Urinary bladder (tissue), 4 donors: ENCODE results near the gene DENND4B. TPM values are rescaled to one million over a fixed set of nuclear protein-coding genes. Genes with fewer than 3 reads are reported as not detected.

ENCODE experiments used
- DNase-seq: peaks from one replicate; pipeline ENCODE4 v3.0.0-alpha.2; 2015; ENCODE audit errors: extremely low spot score
- H3K27ac ChIP-seq: one replicate; pipeline ENCODE4 v1.5.1; 2013; ENCODE audit warnings: low read depth, mild to moderate bottlenecking, moderate library complexity
- H3K36me3 ChIP-seq: one replicate; pipeline ENCODE4 v1.6.1; 2013; ENCODE audit warnings: mild to moderate bottlenecking, moderate library complexity; ENCODE audit not compliant: insufficient read depth
- H3K4me1 ChIP-seq: one replicate; pipeline ENCODE4 v1.6.1; 2013; ENCODE audit warnings: mild to moderate bottlenecking, moderate library complexity; ENCODE audit not compliant: insufficient read depth
- H3K4me3 ChIP-seq: one replicate; pipeline ENCODE4 v1.5.1; 2013; ENCODE audit warnings: low read depth, low read length
- WGBS: extraction: QIAGEN DNeasy Blood & Tissue Kit; methylation state at CpG from one replicate; pipeline ENCODE4 v1.1.7; 2013; 5-methylcytosine and 5-hydroxymethylcytosine counted together
- polyA plus RNA-seq: library from polyadenylated mRNA; stranded (reverse); fragments of 200-250 nt; gene quantifications from one replicate; pipeline ENCODE4 v1.2.3, GENCODE V29; 2013
- total RNA-seq: library from RNA; depleted of rRNA; stranded (reverse); fragments of >200 nt; gene quantifications from one replicate; pipeline ENCODE4 v1.2.3, GENCODE V29; 2014
- donor health status: healthy with polysubstance abuse.
- donor health status: healthy.

The DENND4B gene
- total and polyA plus RNA-seq, 2 donors: 18.3 to 25.1 TPM

DNA sequence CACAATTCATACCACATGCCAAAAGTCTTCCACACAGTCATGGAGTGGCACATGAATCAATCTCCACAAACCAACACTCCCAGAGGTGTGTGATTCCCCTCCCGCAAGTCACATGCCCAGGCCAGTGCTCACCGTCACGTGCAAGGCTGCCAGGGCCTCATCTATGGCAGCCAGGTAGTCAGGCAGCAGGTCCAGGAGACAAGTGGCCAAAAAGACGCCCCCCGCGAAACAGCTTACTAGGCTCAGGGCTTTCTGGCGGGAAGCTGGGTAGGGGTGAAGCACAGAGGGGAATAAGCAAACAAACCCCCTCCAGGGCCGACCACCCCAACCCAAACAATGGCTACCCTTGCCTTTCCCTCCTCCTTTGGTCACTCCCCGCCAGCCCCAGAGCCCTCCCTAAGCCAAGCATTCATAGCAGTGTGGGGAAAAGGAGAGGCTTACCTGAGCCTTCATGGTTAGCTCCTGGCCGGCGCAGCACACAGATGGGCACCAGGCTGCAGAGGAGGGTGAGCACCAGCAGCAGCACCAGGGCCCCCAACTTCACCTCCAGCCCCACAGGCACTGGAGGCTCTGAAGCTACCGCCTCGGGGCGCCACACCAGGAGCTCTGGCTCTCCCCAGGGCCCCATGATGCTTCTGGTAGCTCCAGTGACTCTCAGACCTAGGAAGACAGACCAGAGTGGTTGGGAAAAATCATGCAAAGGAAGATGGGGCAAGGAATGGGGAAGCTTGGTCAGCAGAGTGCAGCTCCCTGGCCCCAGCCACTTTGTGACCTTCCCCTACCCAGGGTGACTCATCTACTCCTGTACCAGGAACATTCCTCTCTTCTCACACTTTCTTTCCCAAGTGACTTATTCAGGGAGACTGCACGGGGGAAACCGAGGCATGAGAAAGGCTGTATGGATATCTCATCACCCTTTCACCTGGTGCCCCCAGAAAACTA, 15.8 kb upstream of the DENND4B start:
- Histone ChIP-seq H3K27ac (peak overlapping the region; percentile 90), H3K36me3 (no peaks in the 10 kb centered on the region), H3K4me1 (no peaks in the 10 kb centered on the region), H3K4me3 (peak overlapping the region; percentile 64)
- DNase-seq: no peak
- 35% methylated on average over 16 of the region's 16 CpGs for WGBS

DNA sequence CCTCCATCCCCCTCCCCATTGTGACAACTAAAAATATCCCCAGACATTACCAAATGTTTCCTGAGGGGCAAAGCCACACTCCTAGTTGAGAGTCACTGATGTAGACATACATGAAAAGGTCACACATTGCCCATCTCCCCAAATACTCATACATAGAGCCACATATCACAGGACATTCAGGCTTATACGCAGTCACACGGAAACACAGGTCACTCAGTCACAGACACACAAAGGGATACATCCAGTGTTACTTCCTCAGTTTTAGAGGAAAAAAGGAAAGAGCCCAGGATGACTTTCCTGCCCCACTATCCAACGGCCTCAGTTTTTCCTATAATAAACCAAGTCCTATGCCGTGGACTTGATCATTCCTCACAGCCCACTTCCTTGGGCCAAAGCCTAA, 14.9 kb upstream of the DENND4B start:
- WGBS: 70% methylated on average over 4 of the region's 4 CpGs

DNA sequence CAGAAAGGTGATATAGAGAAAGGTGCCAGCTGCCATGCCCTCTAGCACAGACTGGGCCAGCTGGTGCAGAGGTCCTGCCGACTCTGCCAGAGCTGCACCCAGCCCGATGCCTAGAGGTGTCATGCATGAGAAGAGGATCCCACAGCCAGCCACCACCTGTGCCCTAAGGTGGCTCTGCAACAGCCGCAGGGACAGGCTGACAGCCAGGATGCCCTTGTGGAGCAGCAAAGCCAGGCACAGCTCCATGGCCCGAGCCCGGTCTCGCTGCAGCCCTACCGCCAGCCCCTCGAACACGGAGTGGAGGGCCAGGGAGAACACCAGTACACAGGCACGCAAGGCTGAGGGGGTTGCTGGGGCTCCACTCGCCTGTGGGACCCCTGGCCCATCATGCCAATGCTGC, 13.7 kb upstream of the DENND4B start:
- DNase-seq: no peak
- no peak overlapping the region for H3K27ac ChIP-seq
- WGBS: 95% methylated on average over 11 of the region's 11 CpGs
- H3K36me3 ChIP-seq: no peaks in the 10 kb centered on the region
- peaks cover 5% of the 10 kb centered on the region for H3K4me1 ChIP-seq
- H3K4me3 ChIP-seq: no peak overlapping the region

More for the DNA sequence above, 14.9 kb upstream of the DENND4B start:
- Histone ChIP-seq H3K36me3 (no peaks in the 10 kb centered on the region), H3K27ac (no peak overlapping the region), H3K4me1 (peaks cover 3% of the 10 kb centered on the region), H3K4me3 (no peak overlapping the region)
- DNase-seq: no peak

DNA sequence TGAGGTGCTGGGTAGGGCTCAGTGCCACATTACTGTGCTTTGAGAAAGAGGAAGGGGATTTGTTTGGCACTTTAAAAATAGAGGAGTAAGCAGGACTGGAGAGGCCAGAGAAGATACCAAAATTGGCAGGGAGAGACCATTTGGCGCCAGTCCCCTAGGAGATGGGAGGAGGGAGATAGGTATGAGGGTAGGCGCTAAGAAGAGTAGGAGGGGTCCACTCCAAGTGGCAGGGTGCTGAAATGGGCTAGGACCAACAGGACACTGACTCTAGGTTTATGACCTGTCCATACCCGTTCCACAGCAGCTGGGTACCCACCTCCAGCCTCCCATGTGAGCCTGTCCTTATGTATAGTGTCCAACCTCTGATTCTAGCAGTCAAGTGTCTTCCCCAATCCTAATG, 12.9 kb upstream of the DENND4B start:
- Histone ChIP-seq H3K36me3 (no peaks in the 10 kb centered on the region), H3K27ac (no peak overlapping the region), H3K4me1 (peaks cover 5% of the 10 kb centered on the region), H3K4me3 (no peak overlapping the region)
- no peak for DNase-seq
- WGBS: 53% methylated on average over 3 of the region's 3 CpGs

DNA sequence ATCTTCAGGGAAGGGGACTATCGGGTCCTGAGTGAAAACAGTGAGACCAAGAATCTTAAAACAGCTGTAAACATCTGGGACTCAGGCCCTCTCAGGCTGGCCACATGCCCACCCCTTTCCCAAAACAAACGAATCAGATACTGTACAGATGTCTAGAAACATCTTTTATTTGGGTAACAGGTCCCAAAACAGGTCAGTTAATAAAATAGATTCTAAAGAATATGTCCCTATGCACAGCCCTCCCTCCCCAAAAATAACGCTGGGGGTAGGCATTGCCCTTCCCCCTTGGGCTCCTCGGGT, 12.4 kb upstream of the DENND4B start:
- Histone ChIP-seq H3K4me3 (no peak overlapping the region), H3K36me3 (no peaks in the 10 kb centered on the region), H3K27ac (no peak overlapping the region), H3K4me1 (peaks cover 5% of the 10 kb centered on the region)
- 10% methylated on average over 4 of the region's 4 CpGs for WGBS
- no peak for DNase-seq

DNA sequence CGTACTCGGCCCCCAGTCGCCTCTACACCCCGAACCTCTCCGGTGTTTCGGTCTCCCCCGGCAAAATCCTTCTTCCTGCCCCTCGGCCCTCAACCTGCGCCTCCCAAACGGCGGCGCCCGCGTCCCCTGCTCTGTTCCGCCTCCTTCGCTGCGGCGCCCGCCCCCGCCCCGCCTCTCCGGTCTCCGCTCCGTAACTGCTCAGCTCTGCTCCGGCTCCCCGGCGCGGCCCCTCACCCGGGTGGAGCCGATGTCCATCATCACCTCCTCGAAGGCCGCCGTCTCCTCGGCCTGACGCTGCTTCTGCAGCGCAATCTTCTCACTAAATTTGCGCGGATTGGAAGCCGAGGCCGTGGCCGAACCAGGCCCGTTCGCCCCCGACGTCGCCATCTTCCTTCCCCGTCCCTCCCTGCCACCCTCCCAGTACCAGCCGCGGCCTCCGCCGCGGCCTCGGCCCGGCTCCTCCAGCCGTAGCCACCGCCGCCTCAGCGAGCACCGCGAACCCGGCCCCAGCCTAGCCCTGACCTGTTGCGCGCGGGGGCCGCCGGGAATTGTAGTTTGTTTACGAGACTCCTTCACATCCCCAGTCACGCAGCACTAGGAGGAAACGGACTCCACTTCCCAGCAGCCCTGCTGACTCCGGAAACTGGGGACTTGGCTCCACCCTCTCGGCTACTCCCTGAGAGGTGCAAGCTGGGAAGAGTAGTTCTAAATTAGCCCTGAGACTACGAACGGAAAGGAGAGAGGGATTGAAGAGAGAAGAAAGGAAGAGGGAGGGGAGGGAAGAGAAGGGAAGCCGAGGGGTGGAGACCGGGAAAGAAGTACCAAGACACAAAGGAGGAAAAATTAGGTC, 11.8 kb upstream of the DENND4B start, which contains the start of gene CRTC2:
Gene CRTC2 (minus strand): TSS at position 502 of the 850 bp plus-strand sequence. CDS start 115 bp downstream, at position 387.
- peak within 1 kb of the TSS; percentile 75 for H3K4me3 ChIP-seq
- WGBS: under 1% methylated on average over 75 of the region's 75 CpGs
- H3K27ac ChIP-seq: peak within 1 kb of the TSS; percentile 87
- peaks cover 5% of the 10 kb centered on the region for H3K4me1 ChIP-seq
- peak; percentile 98 for DNase-seq
- no peaks in the 10 kb centered on the region for H3K36me3 ChIP-seq

DNA sequence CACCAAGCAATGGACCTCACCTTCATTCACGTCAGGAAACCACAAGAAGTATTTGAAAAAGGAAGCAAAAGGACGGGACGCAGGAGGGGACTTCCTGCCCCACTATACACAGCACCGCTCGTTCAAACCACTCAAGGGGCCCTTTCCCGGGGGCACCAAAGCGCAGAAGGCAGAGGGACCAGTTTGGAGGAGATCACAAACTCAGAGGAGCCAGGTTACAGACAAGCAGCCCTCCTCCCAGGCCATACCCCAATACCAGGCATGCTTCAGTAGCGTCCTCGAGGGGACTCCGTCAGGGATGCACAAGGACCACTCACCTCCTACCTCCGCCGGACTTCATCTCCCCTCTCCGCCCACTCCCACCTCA, 11.2 kb upstream of the DENND4B start:
- peaks cover 5% of the 10 kb centered on the region for H3K4me1 ChIP-seq
- no peaks in the 10 kb centered on the region for H3K36me3 ChIP-seq
- peak overlapping the region; percentile 75 for H3K4me3 ChIP-seq
- DNase-seq: no peak
- 0% methylated on average over 13 of the region's 13 CpGs for WGBS
- peak overlapping the region; percentile 87 for H3K27ac ChIP-seq

DNA sequence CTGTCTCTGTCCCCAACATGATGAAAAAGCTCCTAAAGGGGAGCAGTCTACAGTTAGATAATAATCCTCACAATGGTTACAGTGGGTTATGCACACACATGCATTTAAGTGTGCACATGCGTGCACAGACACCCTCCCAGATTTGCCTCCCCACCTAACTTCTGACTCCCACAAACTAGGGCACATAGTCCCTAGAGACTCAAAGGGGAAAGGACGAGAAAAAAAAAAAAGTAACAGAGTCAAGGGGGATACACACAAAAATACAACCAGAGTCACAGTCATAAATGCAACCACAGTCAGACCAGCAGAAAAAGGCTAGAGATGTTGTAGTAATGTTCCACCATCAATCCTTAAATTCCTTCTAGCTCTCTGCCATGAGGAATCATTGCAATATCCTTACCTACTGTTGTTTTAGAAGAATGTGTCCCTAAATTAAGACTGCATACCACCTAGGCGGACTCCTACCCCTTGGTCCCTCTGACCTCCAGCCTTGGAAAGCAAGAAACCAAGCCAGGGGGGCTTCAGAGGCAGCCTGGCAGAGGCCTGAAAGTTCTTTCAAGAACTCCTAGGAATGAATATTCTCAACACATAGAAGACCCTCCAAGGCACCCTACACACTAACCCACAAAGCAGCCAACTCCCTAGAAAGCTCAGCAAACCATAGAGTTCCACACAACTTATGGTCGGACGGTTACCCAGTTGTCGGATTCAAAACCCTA, 10.6 kb upstream of the DENND4B start:
- no peak overlapping the region for H3K27ac ChIP-seq
- peak overlapping the region; percentile 75 for H3K4me3 ChIP-seq
- WGBS: 30% methylated on average over 6 of the region's 6 CpGs
- no peaks in the 10 kb centered on the region for H3K36me3 ChIP-seq
- no peak for DNase-seq
- peaks cover 5% of the 10 kb centered on the region for H3K4me1 ChIP-seq

DNA sequence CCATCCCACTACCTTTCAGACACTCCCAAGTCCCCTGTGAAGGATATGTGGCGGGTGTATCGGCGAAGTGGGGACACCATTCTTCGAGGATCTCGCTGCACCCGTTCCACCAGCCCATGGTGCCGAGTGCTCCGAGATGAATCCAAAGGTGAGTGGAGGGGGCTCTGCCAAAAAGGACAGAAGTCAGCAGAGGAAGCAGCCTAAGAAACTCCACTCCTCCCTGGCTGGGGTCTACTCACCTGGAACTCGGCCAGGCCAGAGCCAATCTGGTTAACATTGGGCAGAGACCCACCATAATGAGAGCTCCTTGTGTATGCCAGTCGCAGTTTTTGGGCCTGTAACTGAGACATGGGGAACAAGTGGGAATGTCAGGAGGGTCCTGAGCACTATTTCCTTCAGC, 8.3 kb upstream of the DENND4B start:
- no peak overlapping the region for H3K4me3 ChIP-seq
- H3K4me1 ChIP-seq: peaks cover 5% of the 10 kb centered on the region
- H3K36me3 ChIP-seq: no peaks in the 10 kb centered on the region
- no peak overlapping the region for H3K27ac ChIP-seq
- DNase-seq: no peak
- 93% methylated on average over 10 of the region's 10 CpGs for WGBS

DNA sequence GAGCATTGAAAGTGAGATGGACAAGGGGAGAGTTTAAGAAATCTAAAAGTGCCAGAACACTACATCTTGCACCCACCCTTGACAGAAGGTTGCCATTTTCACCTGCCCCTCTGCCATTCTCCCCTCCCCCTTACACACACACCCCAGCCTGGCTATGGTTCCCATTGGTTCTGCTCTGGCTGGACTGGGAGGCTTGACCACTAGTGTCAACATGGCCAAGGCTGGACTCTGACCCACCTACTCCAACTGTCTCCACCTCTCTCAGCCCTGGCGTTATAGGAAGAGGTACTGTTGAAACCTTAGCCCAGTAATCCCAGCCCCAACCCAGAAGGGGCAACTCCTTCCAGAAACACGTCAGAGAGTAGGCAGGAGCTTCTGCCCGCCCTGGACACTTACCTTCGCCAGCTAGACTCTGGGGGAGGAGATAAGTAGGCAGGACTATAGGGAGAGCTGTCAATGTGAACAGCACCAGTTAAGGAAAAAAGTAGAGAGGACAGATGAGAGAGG, 7.4 kb upstream of the DENND4B start:
- H3K4me3 ChIP-seq: no peak overlapping the region
- 79% methylated on average over 4 of the region's 4 CpGs for WGBS
- peaks cover 3% of the 10 kb centered on the region for H3K36me3 ChIP-seq
- no peak for DNase-seq
- H3K4me1 ChIP-seq: peaks cover 5% of the 10 kb centered on the region
- H3K27ac ChIP-seq: no peak overlapping the region

DNA sequence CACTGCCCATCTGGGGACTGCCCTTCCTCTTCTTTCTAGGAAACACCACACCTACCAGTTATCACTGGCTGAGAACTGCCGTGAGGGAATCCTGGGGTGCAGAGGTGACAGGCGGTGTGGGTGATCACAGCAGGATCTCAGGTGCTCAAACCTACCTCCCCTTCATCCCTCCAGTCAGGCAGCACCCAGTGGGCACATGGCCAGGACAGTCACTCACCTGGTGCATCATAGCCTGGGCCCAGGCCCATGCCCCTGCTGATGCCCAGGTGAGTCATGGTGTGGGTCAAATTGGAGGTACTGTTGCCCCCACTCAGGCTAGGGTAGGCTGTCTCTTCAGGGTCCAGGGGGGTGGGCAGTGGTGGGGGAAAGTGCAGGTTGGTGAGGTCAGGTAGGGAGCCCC, 5.3 kb upstream of the DENND4B start:
- Histone ChIP-seq H3K4me1 (peaks cover 3% of the 10 kb centered on the region), H3K27ac (no peak overlapping the region), H3K4me3 (no peak overlapping the region), H3K36me3 (peaks cover 5% of the 10 kb centered on the region)
- 90% methylated on average over 2 of the region's 2 CpGs for WGBS
- DNase-seq: no peak

DNA sequence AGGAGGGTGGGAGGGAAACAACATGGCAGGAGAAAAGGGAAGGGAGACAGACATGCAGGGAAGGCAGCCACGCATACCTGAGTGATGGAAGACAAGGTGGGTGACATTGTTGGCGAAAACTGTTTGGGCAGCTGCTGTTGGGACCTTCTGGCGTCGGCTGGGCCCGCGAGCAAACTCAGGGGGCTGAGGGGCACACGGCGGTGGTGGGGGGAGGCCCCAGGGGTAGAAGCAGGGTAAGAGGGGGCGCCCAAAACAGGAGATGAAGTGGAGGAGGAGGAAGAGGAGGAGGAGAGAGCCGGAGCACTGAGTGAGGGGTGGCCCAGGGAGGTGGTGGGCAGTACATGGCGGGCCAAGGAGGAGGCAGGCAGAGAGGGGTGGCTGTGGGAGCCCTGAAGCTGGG, 4.7 kb upstream of the DENND4B start:
- Histone ChIP-seq H3K36me3 (peaks cover 5% of the 10 kb centered on the region), H3K4me3 (no peak overlapping the region), H3K27ac (no peak overlapping the region), H3K4me1 (peaks cover 3% of the 10 kb centered on the region)
- DNase-seq: no peak
- 93% methylated on average over 11 of the region's 11 CpGs for WGBS
